NCI-H2107 treated with DMSO at 0.1 percent for 48 hours (cell line): ENCODE results near the gene SMYD3.

Experiments
- DNase-seq: peaks from one replicate; lab custom pipeline; 2025; ENCODE audit not compliant: unreplicated experiment; lab: John Stamatoyannopoulos, UW

SMYD3 gene

DNA sequence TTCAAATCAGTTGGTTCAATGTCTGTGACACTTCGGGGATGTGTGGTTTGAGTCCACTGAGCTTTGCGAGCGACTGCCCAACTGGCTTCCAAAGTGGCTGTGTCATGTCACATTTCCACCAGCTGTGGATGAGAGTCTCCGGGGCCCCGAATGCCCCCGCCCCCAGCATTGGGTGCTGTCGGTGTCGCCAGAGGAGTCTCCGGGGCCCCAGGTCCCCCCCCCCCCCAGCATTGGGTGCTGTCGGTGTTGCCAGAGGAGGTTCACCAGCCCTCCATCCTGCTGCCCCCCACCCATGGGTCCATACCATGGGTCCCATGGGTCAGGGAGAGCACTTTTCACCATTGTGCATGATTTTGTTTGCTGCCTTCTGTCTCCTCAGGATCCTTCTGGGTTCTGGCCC lies 9.0 kb upstream of the SMYD3 start:
- DNase-seq, result no peak

DNA sequence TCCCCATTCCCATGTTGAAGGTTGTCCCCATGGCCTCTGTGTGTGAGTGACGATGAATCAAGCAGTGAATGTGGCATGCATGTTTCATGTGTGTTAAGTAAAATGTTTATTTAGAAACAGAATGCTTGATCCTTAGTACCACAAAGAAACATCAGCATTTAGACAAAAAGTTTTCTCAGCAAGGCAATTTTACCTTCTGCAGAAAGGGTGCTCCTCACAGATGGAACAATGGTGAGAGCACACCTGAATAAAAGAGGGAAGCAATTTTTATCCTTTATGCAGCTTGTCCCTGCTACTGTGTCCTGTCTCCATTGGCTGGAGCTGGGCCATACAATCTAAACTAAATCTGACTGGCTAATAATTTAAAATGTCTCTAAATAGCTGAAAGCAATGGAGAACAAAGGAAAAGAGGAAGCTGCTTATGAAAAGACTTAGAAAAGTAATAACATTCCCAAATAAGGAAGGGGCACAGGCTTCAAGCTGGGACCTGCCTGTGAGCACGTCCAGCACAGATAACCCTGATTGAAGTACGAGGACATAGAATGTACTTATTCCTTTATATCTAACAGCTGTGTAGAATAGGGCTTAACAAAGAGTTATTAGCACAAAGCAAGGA lies 8.4 kb upstream of the SMYD3 start:
- no peak for DNase-seq

DNA sequence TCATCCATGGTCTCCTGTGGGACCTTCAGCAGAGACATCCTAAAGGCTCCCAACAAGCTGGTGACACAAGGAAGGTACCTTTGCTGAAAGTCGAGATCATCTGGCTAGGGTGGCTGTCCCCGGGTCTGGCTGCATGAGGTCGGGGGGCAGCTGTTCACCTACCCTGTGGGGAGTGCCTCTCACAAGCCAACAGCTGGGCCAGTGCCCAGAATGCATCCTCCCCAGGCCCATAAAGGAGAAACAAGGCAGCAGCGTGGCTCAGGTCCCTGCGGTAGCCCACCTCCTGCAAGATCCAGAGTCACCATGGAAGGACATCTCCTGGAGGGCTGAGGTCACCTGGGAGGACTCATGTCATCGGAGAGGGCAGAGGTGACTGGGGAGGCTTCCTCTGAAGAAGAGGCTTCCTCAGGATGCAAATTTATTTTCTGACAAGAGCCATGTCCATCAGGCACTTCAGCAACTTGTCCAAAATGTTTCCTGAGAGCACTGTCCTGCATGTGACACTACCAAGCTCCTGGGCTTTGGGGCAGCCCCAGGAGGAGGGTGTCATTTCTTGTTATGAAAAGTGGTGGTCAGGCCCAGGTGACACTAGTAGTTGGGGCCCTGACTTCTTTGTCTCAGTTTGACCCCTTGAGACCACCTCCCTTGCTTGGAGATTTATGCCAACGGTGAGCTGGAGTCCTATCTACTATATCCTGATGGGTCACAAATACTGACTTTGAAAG lies 6.7 kb upstream of the SMYD3 start:
- DNase-seq, result no peak

DNA sequence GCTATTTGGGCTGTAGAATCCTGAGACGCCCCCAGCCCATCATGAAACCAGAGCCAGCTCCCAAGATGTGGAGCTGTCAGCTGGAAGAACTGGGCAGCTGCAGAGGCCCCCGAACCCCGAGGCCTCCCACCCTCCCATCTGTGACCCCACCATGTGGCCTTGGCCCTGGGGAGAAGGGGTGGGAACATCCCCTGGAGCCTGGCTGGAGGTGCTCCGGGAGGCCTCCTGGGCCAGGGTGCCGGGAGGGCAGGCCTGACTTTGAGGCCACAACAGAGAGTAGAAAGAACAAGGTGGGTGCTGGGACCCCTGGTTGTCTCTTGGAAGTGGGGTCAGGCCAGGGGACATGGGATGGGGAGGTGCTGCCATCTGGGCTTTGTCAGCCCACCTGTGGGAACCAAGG lies 6.0 kb upstream of the SMYD3 start:
- no peak for DNase-seq

DNA sequence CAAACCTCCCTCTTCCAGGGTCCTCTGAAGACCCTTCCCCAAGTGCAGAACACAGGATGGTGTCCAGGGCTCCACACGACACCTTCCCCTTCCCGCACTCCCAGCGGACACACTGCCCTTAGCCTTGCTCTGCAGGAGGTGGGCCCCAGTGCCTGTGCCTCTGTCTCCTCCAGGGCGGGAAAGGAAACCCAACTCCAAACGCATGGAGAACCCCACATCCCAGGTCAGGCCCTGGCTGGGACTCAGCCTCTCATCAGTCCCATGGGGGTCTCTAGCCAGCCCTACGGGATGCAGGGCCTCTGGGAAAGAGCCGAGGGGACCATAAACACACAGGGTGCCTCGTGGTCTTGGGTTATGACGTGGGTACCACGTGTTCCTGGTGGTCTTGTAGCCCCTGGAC lies 5.6 kb upstream of the SMYD3 start:
- DNase-seq, result no peak

DNA sequence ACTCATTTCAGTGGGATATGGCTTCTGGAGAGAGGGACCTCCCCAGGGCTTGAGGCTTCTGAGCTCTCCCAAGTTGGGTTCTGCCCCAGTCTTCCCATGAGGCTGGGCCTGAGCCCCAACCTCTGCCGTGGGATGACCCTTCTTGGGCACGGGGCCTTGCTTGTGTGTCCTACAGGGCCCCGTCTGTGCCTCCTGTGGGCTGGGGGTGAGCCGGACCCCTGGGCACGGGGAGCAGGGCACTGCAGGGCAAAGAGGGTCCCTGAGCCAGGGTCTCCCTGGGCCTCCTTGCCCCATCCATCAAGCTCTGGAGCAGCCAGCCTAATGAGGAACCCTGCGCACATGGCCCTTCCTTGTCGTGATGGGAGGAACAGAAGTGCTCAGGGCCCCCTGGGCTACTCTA lies 5.2 kb upstream of the SMYD3 start:
- no peak for DNase-seq

DNA sequence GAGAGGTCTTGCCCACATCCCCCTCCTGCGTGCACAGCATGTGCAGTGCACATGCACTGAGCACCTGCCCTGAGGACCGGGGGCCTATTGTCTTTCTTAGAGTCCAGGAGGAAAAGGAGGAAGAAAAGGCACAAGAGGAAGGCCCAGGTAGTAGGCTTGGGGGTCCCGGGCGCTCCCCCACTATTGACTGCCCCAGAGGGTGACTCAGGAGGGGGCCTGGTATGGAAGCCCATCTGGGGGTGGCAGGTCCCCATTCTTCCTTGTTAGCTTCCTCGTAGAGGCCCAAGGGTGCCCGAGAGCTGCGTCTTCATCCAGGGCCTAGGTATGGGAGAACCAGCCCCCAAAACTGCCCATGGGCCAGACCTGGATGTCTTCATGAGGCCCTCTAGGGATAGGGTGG lies 4.1 kb upstream of the SMYD3 start:
- DNase-seq, result no peak

DNA sequence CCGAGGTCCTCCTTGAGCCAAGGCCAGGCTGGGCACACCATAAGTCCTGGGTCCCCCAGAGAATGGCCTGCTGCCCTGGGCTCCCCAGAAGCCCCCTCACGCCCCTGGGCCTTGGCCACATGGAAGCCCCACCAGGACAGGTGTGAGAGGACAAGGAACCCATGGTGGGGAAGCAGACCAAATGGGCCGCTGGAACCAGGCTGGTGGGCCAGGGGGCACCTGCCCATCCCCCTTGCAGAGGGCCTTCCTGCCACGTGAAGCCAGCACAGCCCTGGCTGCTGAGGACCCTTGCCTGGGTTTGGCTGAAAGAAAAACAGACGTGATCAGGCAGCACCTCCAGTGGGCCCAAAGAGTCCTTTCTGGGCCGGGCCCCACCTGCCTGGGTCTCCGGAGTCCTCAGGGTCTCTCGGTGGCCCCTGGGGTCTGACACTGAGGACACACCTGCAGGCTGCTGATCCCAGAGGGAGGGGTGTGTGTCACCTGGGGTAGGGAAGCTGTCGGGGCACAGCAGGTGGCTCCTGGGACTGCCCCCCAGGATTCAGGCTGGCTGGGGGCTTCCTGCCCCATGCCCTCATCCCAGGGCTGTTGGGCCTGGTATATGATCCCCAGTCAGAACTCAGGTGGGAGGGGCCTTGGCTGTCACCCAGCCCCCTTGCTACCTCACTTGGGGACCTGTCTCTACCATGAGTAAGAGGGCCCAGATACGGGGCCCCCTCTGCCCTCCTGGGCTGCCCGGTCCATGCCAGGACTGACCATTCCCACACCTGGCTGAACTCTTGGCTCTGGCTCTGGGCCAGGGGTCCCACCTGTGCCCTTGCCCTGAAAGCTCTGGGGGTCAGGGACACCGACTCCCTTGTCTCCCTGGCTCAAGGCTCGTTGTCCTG lies 3.3 kb upstream of the SMYD3 start:
- DNase-seq, result no peak

DNA sequence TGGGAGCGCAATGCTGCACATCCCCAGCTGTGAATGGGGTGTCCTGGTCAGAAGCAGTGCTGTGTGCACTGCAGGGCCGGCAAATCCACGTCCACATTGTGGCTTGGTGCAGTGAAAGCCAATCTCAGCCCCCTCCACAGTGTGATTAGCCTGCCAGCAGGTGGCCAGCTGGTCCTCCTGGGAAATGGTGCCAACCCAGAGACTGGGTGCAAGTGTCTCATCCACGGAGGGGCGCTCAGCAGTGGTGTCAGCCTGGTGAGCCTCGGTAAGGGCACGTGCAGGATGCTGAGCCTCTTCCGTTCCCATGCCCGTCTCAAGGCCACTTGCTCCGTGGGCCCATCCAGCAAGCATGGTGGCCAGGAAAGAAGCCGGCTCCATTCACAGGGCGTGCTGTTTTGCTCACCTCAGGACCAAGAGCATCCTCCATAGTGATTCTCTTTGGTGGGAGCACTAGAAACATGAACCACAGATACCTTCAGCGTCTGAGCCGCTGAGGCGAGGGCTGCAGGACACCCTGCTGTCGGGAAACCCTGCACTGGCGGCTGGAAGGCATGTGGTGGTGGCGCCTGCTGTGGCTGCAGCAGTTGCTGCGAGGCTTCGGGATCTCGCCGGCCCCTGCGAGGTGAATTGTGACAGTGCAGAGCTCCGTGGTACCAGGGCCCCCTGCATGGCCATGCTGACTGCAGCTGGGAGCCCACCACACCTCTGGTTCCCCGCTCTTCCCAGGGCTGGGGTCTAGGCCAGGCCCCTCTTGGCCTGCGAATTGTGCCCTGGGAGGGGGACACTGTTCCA lies 2.0 kb upstream of the SMYD3 start:
- no peak for DNase-seq

DNA sequence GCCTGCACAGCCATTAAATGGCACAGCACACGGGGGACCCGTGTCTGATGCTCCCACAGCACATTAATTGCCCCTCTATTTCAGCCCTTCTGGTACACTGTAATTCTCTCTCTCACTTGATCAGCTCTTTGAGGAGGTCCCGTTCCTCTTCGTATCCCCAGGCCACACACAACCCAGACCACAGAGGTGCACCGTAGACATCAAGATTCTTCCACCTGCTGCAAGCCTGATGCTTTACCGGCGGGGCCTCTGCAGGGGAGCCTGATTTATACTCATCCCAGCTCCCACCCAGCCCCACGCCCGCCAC lies 759 bp downstream of the SMYD3 start:
- no peak for DNase-seq

DNA sequence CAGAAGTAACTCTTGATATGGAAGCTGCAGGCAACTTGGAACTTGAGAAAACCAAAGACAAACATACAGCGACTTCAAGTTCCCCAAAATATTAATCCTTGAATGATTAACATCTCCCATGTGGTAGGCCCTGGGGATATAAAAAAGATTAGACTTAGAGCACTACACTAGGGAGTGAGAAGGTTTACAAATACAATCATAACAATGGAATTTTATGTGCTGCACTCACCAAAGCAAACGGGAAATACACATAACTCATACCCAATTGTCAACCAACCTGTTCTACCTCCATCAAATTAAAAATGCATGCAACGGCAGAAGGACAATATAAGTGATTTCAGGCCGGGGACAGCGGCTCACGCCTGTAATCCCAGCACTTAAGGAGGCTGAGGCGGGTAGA lies 3.7 kb downstream of the SMYD3 start:
- DNase-seq, result no peak

DNA sequence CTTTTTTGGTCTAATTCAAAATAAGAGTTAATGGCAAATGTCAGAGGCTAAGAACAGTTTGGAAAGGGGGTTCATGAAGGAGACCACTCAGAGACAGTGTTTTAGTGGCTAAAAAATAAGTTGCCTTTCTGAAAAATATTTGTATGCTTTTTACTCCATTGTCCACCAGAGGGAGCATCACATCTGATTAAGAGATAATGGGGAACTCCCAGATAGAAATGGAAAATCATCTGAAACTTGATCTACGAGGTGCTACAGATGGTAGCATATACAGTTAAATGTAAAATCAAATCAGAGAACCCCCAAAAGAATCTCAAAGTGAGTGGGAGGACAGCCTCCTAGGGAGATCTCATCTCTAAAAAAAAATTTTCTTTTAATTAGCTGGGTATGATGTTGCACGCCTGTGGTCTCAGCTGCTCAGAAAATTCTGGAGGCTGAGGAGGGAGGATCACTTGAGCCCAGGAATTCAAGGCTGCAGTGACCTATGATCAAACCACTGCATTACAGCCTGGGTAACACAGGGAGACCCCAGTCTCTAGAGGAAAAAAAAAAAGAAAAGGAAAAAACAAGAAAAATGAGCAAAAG lies 9.7 kb downstream of the SMYD3 start:
- DNase-seq, result peak; percentile 78

DNA sequence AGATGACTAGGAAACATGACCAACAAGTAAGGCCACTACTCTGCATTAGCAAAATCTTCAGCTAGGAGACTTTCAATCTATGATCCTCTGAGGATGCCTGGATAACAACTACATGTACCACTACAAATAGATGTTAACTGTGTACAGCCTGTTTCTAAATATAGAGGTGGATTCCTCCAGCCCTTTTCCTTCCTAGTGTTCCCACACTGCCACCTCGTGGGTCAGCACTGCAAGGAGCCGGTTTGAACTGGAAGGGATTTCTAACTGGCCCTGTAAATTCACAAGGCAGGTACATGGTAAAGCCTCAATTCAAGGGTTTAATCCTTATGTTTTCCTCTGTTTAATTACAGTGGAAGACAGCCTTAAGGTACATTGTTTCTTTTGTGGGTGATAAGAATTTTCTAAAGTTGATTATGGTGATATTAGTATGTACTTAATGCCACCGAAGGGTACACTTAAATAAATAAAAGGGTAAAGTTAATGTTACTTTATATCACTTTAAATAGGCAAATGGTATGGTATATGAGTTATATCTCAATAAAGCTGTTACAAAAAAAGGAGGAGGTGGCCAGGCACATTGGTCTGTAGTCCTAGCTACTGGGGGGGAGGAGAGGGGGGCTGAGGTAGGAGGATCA lies 14.4 kb downstream of the SMYD3 start:
- DNase-seq, result peak; percentile 86

DNA sequence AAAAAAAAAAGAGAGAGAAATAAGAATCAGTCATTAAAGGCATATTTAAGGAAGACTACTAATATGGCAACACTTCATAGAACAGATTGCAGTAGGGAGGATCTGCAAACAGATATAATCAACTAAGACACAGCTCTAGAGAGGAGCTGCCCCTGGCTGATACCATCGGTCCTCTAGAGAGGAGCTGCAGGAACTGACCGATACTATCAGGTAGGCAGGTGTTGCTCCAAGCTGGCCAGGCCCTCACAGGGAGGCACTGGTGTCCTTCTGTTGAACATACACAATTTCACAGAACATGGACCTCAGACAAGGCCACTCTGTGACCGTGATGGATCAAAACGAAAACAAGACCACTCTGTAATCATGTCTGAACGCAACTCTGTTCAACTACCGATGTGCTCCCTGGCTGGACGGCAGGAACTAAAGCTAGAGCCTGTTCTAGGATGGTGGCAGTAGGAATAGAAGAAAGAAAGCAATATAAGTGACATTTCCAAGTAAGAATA lies 15.5 kb downstream of the SMYD3 start:
- no peak for DNase-seq

DNA sequence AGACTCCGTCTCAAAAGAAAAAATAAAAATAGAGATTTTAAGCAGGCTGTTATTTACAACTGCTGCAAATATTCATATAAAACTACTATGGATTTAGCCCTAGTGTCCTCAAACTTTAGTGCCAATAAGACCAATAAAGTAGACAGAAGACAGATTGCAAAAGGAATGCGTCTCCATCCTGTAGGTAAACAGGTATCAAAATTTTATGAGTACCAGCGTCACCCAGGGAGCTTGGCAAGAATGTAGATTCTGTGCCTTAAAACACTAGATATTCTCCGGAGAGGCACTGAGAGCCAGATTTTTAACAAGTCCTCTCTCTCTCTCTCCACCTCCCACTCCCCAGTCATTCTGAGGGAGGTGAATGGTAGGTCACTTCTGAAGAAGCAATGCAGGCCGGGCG lies 18.4 kb downstream of the SMYD3 start:
- DNase-seq, result no peak

DNA sequence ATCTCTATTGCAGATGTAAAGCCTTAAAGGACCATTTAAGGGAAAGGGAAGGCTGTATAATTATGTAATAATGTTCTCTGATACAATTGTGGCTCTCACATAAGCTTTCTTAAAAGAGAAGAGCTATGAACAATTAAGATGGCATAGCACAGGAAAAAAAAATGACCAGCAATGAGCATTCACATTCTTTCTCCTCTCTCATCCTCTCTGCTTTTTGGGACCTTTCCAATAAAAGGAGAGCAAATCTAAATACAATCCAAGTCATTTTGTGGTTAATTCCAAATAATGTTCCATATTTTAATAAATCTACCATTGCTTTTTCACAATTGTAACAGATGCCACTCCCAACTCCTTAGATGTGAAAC lies 23.5 kb downstream of the SMYD3 start:
- DNase-seq, result no peak

DNA sequence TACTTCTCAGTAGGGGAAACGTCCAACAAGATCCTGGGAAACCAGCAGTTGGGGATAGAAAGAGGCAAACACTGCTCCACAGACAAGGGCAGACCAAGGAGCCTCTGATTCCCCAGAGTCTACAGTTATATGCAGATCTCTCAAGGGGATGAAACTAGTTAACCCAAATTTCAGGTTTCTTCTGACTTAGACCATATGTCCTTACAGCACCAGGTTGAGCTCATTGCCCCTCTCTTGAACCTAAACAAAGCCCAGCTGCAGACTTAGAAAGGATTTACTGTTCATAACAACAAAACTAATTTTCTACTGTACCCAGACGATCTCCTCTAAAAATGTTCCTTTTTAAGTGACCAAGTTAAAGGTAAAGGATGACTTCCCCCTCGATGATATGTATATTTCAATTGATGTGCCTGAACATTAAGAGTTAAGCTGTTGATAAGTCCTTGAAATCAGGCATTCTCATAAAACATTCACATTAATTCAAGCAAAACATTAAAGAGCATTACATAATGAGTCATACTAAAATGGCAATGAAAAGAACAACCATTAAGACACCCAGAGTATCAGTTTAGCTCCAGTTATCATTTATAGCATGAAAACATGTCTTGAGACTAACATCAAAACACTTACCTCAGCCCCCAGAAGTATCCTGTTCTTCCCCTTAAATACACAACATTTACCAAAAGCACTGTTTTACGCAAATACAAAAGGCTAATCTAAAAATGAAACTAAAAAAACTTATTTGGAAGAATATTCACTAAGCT lies 24.1 kb downstream of the SMYD3 start:
- DNase-seq, result no peak

DNA sequence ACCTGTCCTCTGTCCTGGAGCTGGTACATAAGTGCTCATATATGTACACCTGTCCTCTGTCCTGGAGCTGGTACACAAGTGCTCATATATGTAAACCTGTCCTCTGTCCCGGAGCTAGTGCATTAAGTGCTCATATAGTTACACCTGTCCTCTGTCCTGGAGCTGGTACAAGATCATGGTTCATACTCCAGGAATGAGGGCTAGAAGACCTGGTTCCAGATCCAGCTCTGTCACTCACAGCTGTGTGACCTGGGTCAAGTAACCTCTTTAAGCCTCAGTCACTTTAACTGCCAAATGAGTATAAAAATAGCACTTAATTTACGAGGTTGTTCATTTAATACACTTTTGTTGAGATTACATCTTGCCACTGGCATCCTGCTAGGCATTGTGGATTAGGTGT lies 28.0 kb downstream of the SMYD3 start:
- no peak for DNase-seq

DNA sequence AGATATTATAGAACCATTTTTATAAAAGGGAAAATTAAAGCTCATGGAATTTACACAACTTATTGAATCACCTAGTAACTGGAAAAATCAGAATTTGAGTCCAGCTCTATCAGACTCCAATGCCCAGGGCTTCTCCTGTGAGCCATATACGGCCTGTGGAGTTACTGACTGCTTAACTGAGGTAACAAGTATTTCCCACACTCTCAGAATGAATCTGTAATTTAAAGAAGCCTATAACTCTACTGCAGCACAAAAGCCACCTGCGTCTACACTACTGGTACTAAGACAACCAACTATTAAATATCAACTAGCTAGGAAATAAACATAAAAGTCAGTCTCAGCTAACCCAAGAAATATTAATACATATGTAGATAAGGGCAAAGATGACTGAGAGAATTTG lies 29.4 kb downstream of the SMYD3 start:
- DNase-seq, result no peak

DNA sequence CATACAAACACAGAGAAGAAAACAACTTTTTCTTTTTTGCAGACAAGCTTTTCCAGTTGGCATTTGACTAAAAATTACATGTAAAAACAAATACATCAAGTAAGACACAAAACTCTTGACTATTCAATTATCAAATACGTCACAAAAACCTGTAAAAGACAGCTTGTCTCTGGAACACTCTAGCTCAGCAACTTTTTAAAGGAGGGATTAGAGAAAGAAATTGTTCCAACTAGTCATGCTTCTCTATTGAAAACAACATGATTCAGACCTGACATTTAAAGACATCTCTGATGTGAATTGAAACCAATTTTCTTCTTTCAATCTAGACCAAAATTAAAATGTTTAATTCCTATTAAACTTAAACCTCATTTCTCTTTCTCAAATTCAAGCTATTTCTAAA lies 30.3 kb downstream of the SMYD3 start:
- DNase-seq, result no peak
